HG03520 (cell line): ENCODE results near the gene HTRA1.

ENCODE experiments used
- ATAC-seq: cut with Tn5 transposase; IDR thresholded peaks from one replicate; pipeline ENCODE4 v1.9.1; 2021; ENCODE audit warnings: mild to moderate bottlenecking, moderate library complexity; ENCODE audit not compliant: unreplicated experiment

HTRA1 gene

GRCh38 chr10:122549636-122550035 is 88.3 kb downstream of the HTRA1 start:
- no peak for ATAC-seq

DNA sequence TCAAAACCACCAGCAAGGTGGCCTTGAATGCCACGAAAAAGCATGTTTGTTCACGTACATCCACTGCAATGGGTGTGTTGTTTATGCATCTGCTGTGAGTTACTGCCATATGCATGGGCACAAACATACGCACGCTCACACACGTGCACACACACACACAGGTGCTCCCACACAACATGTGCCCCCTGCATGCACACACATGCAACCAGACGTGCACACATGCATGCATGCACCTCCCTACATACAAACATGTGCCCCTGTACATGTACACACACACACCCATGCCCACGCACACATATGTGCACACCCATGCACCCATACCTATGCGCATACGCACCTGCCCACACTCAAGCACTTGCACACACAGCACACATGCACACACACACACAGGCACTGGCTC is 89.1 kb downstream of the HTRA1 start:
- ATAC-seq, result no peak

DNA sequence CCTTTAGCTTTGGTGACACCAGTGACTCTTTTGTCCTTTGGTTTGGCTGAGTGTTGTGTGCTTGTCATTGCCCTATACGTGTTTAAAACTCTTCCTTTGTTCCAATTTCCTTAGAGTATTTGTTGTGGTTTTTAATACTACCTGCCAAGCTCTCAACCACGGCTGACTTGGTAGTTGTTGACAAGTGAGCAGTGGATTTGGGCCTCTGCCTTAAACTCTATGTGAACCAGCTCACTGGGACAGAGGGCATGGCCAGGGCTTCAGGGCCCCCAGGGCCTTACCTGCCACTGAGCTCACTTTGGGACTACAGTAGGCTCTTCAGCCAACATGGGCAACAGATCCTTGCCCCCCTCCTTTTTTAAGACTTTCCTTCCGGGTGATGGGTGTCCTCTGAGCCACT is 89.6 kb downstream of the HTRA1 start:
- ATAC-seq, result no peak

DNA sequence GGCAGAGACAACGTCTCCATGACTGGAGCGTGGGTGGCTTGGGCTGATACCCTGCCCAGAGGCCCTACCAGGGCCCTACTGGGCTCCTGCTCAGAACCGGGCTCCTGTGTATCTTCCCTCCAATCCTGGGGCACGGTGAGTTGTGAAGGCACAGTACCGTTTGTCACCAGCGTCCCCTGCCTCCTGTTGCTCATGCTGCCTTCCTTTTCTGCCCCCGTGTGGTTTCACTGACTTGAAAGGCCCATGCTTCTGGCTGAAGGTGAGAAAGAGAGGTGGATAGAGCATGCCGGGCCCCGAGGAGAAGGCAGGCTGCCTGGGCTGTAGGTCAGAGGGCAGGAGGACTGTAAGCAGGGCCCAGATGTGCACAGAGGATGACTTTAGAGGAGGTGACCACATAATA is 90.1 kb downstream of the HTRA1 start:
- no peak for ATAC-seq

DNA sequence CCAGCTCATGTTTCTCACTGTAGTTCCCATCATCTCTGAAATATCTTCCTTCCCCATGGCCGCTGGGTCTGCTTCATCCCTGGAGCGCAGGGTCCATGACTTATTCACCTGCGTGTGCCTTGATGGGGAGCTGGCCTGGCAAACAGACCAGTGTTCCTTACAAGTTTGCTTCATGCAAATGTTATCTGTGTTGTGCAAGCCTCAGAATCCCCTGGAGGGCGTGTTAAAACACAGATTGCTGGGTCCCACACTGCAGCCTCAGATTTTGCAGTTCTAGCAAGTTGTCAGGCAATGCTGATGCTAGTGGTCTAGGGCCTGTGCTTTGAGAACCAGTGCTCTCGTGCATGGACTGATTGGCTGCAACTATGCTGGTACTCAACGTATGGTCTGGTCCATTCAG is 92.0 kb downstream of the HTRA1 start:
- no peak for ATAC-seq

GRCh38 chr10:122554131-122555036 is 93.0 kb downstream of the HTRA1 start:
- no peak for ATAC-seq

- ATAC-seq, result no peak
Observed at GRCh38 chr10:122555442-122555841, 94.1 kb downstream of the HTRA1 start.

DNA sequence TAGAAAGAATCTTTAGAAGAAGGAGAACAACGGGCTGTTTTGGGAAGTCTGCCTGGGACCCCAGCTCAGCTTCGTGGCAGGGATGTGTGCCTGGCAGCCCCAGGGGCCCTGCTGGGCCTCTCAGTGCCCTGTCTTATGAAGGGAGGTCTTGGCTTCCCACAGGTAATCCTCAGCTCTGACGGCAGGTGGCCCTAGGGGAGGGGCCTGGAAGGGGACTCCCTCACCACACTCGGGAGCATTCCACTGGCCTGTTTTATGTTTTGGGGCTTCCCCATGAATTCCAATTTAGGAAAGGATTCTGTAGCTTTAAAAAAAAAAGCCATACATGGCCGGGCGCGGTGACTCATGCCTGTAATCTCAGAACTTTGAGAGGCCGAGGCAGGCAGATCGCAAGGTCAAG is 96.2 kb downstream of the HTRA1 start:
- ATAC-seq, result no peak

- ATAC-seq, result no peak
Observed at GRCh38 chr10:122558452-122558851, 97.1 kb downstream of the HTRA1 start.

DNA sequence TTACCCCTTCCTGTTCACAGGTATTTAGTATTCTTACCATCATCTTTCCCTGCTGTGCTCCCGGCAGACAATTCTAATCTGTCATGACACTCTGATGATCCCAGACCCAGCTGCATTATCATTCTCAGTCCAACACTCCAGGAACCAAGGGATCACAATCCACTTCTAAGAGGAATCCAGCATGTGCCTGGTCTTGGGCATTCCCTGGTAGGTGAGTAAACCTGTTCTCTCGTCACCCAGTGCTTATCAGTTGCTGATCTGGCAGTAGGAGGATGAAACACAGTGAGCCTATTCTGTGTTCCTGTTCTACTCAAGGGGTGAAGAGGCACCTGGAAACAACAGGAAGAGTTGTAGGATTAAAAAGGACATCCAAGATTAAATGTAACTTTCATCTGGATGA is 97.9 kb downstream of the HTRA1 start:
- ATAC-seq, result no peak

GRCh38 chr10:122560279-122560804 is 99.0 kb downstream of the HTRA1 start, which contains the start of gene DMBT1:
TSS of gene DMBT1 (plus strand) at chr10:122560754. CDS start at chr10:122560771, 17 bp downstream.
- ATAC-seq, result no peak

- no peak for ATAC-seq
Observed at GRCh38 chr10:122561212-122561611, 99.9 kb downstream of the HTRA1 start.

DNA sequence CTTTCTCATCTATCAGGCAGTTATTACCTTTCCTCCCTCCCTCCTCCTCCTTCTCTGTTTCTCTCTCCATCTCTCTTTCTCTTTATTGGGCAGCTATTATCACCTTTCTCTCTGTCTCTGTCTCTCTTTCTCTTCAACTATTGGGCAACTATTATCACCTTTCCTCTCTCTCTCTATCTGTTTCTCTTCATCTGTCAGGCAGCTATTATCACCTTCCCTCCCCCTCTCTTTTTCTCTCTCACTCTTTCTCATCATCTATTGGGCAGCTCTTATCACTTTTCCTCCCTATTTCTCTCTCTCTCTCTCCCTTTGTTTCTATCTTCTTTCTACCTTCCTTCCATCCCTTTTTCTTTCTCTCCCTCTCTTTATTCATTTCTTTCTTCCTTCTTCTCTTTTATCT is 100.4 kb downstream of the HTRA1 start:
- ATAC-seq, result no peak
